H1 (cell line): ENCODE measurements around the gene SEC24B. TPM values are rescaled to one million over a fixed set of nuclear protein-coding genes. Genes with fewer than 3 reads are reported as not detected.

Source experiments
- CTCF ChIA-PET: fragments of 300-600 bp; sonication (Branson Sonifier 250); formaldehyde crosslinking; loops from one replicate; lab custom pipeline; 2021; ENCODE audit not compliant: partially characterized antibody; lab: Charles Lee
- POLR2A ChIA-PET: fragments of 300-600 bp; sonication (Branson Sonifier 250); formaldehyde crosslinking; loops from one replicate; lab custom pipeline; 2021; ENCODE audit warnings: inconsistent platforms; ENCODE audit not compliant: partially characterized antibody; lab: Charles Lee
- DNase-seq, 2 experiments: peaks; one replicate each; pipeline versions ENCODE4 v3.0.0 to v3.0.0-alpha.2; 2010 to 2022; ENCODE audit warnings: low spot score in 2 of 2, low read depth in 1 of 2, mixed read lengths in 1 of 2
- FAIRE-seq: peaks from 2 replicates; lab custom pipeline; 2011; peaks lifted over from hg19 to GRCh38; lab: Jason Lieb, UNC
- H2AFZ ChIP-seq: 2 replicates; pipeline ENCODE4 v1.8.1; 2012; ENCODE audit warnings: low read length, inconsistent platforms
- H2AK5ac ChIP-seq: 2 replicates; pipeline ENCODE4 v1.6.1; 2013; ENCODE audit warnings: low read depth, low read length
- H2BK120ac ChIP-seq: replicated peaks from 2 replicates; pipeline ENCODE3; 2013; ENCODE audit warnings: low read depth, low read length, inconsistent platforms
- H2BK12ac ChIP-seq: 2 replicates; pipeline ENCODE4 v1.6.1; 2013; ENCODE audit warnings: low read depth, low read length
- H2BK15ac ChIP-seq: 2 replicates; pipeline ENCODE4 v1.6.1; 2013; ENCODE audit warnings: low read length
- H2BK20ac ChIP-seq: 2 replicates; pipeline ENCODE4 v1.6.1; 2013; ENCODE audit warnings: low read length
- H2BK5ac ChIP-seq: 2 replicates; pipeline ENCODE4 v1.6.1; 2013; ENCODE audit warnings: low read depth, low read length
- H3K14ac ChIP-seq: 2 replicates; pipeline ENCODE4 v1.6.1; 2013; ENCODE audit warnings: inconsistent platforms; ENCODE audit not compliant: insufficient read length
- H3K18ac ChIP-seq: 2 replicates; pipeline ENCODE4 v1.6.1; 2013; ENCODE audit warnings: low read length; ENCODE audit errors: extremely low read depth
- H3K23ac ChIP-seq: 2 replicates; pipeline ENCODE4 v1.6.1; 2013; ENCODE audit warnings: inconsistent platforms; ENCODE audit not compliant: insufficient read length
- H3K23me2 ChIP-seq: 2 replicates; pipeline ENCODE4 v1.6.1; 2013; ENCODE audit warnings: low read depth, low read length
- H3K27ac ChIP-seq: 2 replicates; pipeline ENCODE4 v1.6.1; 2011; ENCODE audit warnings: low read depth, low read length, inconsistent platforms
- H3K27me3 ChIP-seq, 4 experiments: replicated peaks in 1 of 4; 1 replicate in 1 of 4; 2 replicates in 3 of 4; pipeline versions ENCODE4 v1.6.1 to v1.8.1; 2011 to 2013; ENCODE audit warnings: low read length in 3 of 4, mild to moderate bottlenecking in 3 of 4, inconsistent platforms in 2 of 4, mixed read lengths in 2 of 4, moderate library complexity in 1 of 4; ENCODE audit not compliant: control insufficient read depth in 3 of 4, insufficient read depth in 3 of 4; ENCODE audit errors: extremely low read depth in 1 of 4
- H3K36me3 ChIP-seq, 4 experiments: 2 replicates each; pipeline versions ENCODE4 v1.6.1 to v1.8.1; 2011 to 2013; ENCODE audit warnings: mild to moderate bottlenecking in 4 of 4, low read length in 3 of 4, moderate library complexity in 2 of 4, control low read depth in 1 of 4, inconsistent platforms in 1 of 4; ENCODE audit not compliant: insufficient read depth in 4 of 4, control insufficient read depth in 2 of 4
- H3K4ac ChIP-seq: replicated peaks from 2 replicates; pipeline ENCODE3; 2013; ENCODE audit warnings: low read length, low read depth, mixed read lengths, inconsistent platforms; ENCODE audit not compliant: insufficient read length
- H3K4me1 ChIP-seq, 4 experiments: replicated peaks in 1 of 4; 1 replicate in 1 of 4; 2 replicates in 3 of 4; pipeline versions ENCODE4 v1.6.1 to v1.8.1; 2011 to 2013; ENCODE audit warnings: low read length in 3 of 4, inconsistent platforms in 2 of 4, mixed read lengths in 1 of 4; ENCODE audit not compliant: insufficient read depth in 4 of 4, control insufficient read depth in 3 of 4
- H3K4me2 ChIP-seq, 2 experiments: 2 replicates each; pipeline versions ENCODE4 v1.6.1 to v1.8.1; 2011 to 2013; ENCODE audit warnings: low read depth in 2 of 2, low read length in 2 of 2, control low read depth in 1 of 2, inconsistent platforms in 1 of 2, mild to moderate bottlenecking in 1 of 2; ENCODE audit not compliant: insufficient read depth in 1 of 2
- H3K4me3 ChIP-seq, 4 experiments: fragments of 200-600, 300-600 bp in 1 of 4; sonication (generic), shearing (Covaris generic), sonication (Bioruptor Twin) in 1 of 4; 2 replicates each; pipeline versions ENCODE4 v1.5.1 to v1.8.1; 2011 to 2016; ENCODE audit warnings: low read length in 4 of 4, low read depth in 3 of 4, control low read depth in 2 of 4, inconsistent platforms in 2 of 4, mild to moderate bottlenecking in 2 of 4, mixed read lengths in 1 of 4, moderate library complexity in 1 of 4; ENCODE audit not compliant: insufficient read depth in 2 of 4; ENCODE audit errors: extremely low read depth in 1 of 4
- H3K56ac ChIP-seq: replicated peaks from 2 replicates; pipeline ENCODE3; 2013; ENCODE audit warnings: low read depth, mild to moderate bottlenecking, mixed read lengths, low read length, inconsistent platforms; ENCODE audit not compliant: insufficient read length
- H3K79me1 ChIP-seq: 2 replicates; pipeline ENCODE4 v1.6.1; 2013; ENCODE audit warnings: low read depth, low read length, control low read depth
- H3K79me2 ChIP-seq, 2 experiments: 2 replicates each; pipeline versions ENCODE4 v1.6.1 to v1.8.1; 2012 to 2013; ENCODE audit warnings: low read length in 2 of 2, mild to moderate bottlenecking in 2 of 2, inconsistent platforms in 1 of 2; ENCODE audit not compliant: insufficient read depth in 2 of 2, control insufficient read depth in 1 of 2
- H3K9ac ChIP-seq, 4 experiments: replicated peaks in 1 of 4; 1 replicate in 1 of 4; 2 replicates in 3 of 4; pipeline versions ENCODE4 v1.6.1 to v1.8.1; 2011 to 2013; ENCODE audit warnings: low read depth in 3 of 4, low read length in 3 of 4, control low read depth in 2 of 4, mild to moderate bottlenecking in 2 of 4, moderate library complexity in 2 of 4, inconsistent platforms in 1 of 4; ENCODE audit errors: extremely low read depth in 1 of 4
- H3K9me3 ChIP-seq, 2 experiments: 2 replicates each; pipeline versions ENCODE4 v1.6.1 to v1.8.1; 2012 to 2013; ENCODE audit warnings: mild to moderate bottlenecking in 2 of 2, moderate library complexity in 2 of 2, control low read depth in 1 of 2, inconsistent platforms in 1 of 2, low read depth in 1 of 2, low read length in 1 of 2, mixed read lengths in 1 of 2; ENCODE audit not compliant: insufficient read depth in 2 of 2
- H4K20me1 ChIP-seq, 2 experiments: replicated peaks in 1 of 2; 2 replicates each; pipeline versions ENCODE3 to v1.8.1; 2011 to 2013; ENCODE audit warnings: inconsistent platforms in 2 of 2, low read length in 2 of 2, mild to moderate bottlenecking in 1 of 2; ENCODE audit not compliant: insufficient read depth in 2 of 2, control insufficient read depth in 1 of 2
- H4K5ac ChIP-seq: 2 replicates; pipeline ENCODE4 v1.6.1; 2013; ENCODE audit warnings: low read length, low read depth, mixed read lengths, inconsistent platforms; ENCODE audit not compliant: insufficient read length
- H4K8ac ChIP-seq: 2 replicates; pipeline ENCODE4 v1.8.0; 2013; ENCODE audit warnings: mild to moderate bottlenecking, moderate library complexity, low read length, inconsistent platforms; ENCODE audit not compliant: insufficient read depth; ENCODE audit errors: extremely low read depth
- H4K91ac ChIP-seq: replicated peaks from 2 replicates; pipeline ENCODE3; 2013; ENCODE audit warnings: low read length, mixed read lengths, inconsistent platforms; ENCODE audit not compliant: insufficient read length
- CEBPB ChIP-seq: IDR thresholded peaks from 2 replicates; pipeline ENCODE4 v1.6.1; 2012; ENCODE audit warnings: low read depth, low read length
- EGR1 ChIP-seq: IDR thresholded peaks from 2 replicates; pipeline ENCODE4 v1.6.1; 2011; ENCODE audit warnings: low read depth, low read length, borderline replicate concordance
- PHF8 ChIP-seq: fragments of 200-600 bp; sonication (generic); conservative IDR thresholded peaks from 2 replicates; pipeline ENCODE4 v1.7.1; 2012; ENCODE audit warnings: low read depth, mild to moderate bottlenecking, inconsistent platforms, low read length, moderate library complexity
- RXRA ChIP-seq: IDR thresholded peaks from 2 replicates; pipeline ENCODE4 v1.6.1; 2011; ENCODE audit warnings: low read depth, mild to moderate bottlenecking, low read length, moderate library complexity; ENCODE audit not compliant: insufficient read depth
- WGBS, 2 experiments: shearing (Covaris generic) in 1 of 2; methylation state at CpG; one replicate each; pipeline versions ENCODE4 v1.1.6 to v1.1.7; 2013 to 2015; ENCODE audit warnings: low lambda C conversion rate in 2 of 2, mixed read lengths in 2 of 2, inconsistent platforms in 1 of 2, low coverage in 1 of 2, missing lambda C conversion rate in 1 of 2; ENCODE audit not compliant: insufficient replicate concordance in 2 of 2, insufficient coverage in 1 of 2, insufficient read length in 1 of 2; ENCODE audit errors: extremely low coverage in 1 of 2, missing lambda C conversion rate in 1 of 2; 5-methylcytosine and 5-hydroxymethylcytosine counted together
- polyA plus RNA-seq, 7 experiments: library from polyadenylated mRNA; depleted of rRNA in 3 of 7; stranded (reverse) in 5 of 7; unstranded in 2 of 7; fragments of >200 nt in 5 of 7; fragments of 200-250 nt in 2 of 7; gene quantifications; 1 replicate in 5 of 7; 2 replicates in 1 of 7; 4 replicates in 1 of 7; pipeline versions ENCODE4 v1.2.1 to v1.2.3, GENCODE V29; 2011 to 2013; ENCODE audit warnings: missing spikeins in 2 of 7, mixed read lengths in 2 of 7
- total RNA-seq: library from RNA; stranded (reverse); fragmentation: NEBNext Ultra II Directional; extraction: Animal tissue kit (Norgen Biotek cat#: 25700); gene quantifications from 2 replicates; pipeline ENCODE4 v1.2.1, GENCODE V29; 2021

The SEC24B gene
- total and polyA plus RNA-seq, 2 of the 8 experiments (the other 6 are each of a cell fraction or from before 2014, with no cell fraction given), result 25.6 to 30.9 TPM

DNA sequence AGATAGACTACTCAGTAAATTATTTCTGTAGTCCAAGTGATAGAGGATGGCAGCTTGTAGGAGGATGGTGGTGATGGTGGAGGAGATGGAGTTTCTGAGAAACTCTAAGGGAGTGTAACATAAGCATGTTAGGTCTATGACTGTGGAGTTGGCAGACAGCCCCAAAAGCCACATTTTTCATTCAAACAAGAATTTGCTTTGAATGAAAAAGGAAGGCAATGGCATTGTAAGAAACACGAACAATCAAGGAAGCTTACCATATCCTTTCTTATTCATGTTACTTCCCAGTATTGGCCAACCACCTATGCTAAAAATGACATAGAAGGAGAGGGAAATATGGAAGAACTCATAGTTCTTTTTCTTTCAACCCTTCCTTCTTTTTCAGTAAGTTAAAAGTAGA is 18.7 kb upstream of the SEC24B start:
- Histone ChIP-seq H3K36me3 (no peaks in the 10 kb centered on the region), H3K23me2 (no peaks in the 10 kb centered on the region; the same call in 1 of the 2 replicates), H3K4ac (no peak overlapping the region), H2BK5ac (peak overlapping the region; percentile 49; the same call in 1 of the 2 replicates), H3K18ac (no peak overlapping the region), H3K9ac (no peak overlapping the region), H3K23ac (no peak overlapping the region), H2BK20ac (no peak overlapping the region; the same call in 1 of the 2 replicates), H4K91ac (no peak overlapping the region), H2AK5ac (no peak overlapping the region), H3K9me3 (no peaks in the 10 kb centered on the region), H3K14ac (no peak overlapping the region), H2AFZ (no peak overlapping the region), H4K20me1 (no peaks in the 10 kb centered on the region), H4K8ac (no peak overlapping the region), H3K27me3 (no peaks in the 10 kb centered on the region), H2BK15ac (no peak overlapping the region), H2BK12ac (no peak overlapping the region), H3K4me2 (peak overlapping the region; percentile 1 to 24; a peak in 2 of 4 replicates), H3K4me3 (0 out of 8 replicates have a peak overlapping the region, but pooled peaks of 1 of the 4 experiments have one; percentile 24), H3K79me2 (no peaks in the 10 kb centered on the region), H3K27ac (no peak overlapping the region), H3K4me1 (peaks cover 2 to 15% (median 12%) of the 10 kb centered on the region in 4 experiments; a peak in 6 of 7 replicates), H4K5ac (peak overlapping the region; percentile 44), H3K79me1 (no peaks in the 10 kb centered on the region), H3K56ac (no peak overlapping the region), H2BK120ac (no peak overlapping the region)
- no peak for TF ChIP-seq PHF8
- TF ChIP-seq CEBPB, result peak; percentile 70
- TF ChIP-seq RXRA, result no peak
- TF ChIP-seq EGR1, result no peak
- ChIA-PET CTCF (no interaction called here), POLR2A (no interaction called here)
- DNase-seq (no peak), FAIRE-seq (no peak)
- 38% methylated on average over 1 of the region's 1 CpG; no CpG with 5 or more reads in 1 of the 2 experiments for WGBS, 2 experiments
